ENCODE measurements around the gene ZFP82. TPM values are rescaled to one million over a fixed set of nuclear protein-coding genes. Genes with fewer than 3 reads are reported as not detected.
A peak's percentile ranks its signal among the peaks of the same experiment; 100 is the strongest.

The ZFP82 gene
- polyA plus RNA-seq, 2 of the 4 experiments (the other 2 are of a cell fraction): 3.7 to 6.7 TPM

DNA sequence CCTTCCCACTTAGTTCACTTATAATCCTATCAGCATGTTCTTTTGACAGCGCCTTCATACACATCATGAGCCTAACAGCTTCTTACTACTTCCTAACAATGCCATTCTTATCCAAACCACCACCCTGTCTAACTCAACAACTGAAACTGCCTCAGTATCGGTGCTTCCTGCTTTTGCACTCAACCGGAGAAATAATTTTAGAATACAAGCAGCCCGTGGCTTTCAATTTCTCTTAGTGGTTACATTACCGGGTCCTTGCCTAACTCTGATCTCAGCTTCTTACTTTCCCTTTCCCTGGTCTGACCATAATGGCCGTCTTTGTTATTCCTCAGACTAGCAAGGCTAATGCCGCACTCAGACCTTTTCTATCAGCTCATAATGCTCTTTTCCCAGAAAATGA is 17.0 kb downstream of the ZFP82 start:
- no peak overlapping the region for H3K4me3 ChIP-seq
- peaks cover 86% of the 10 kb centered on the region for H3K9me3 ChIP-seq
- no peak overlapping the region for H3K4me2 ChIP-seq
- CTCF ChIA-PET: interaction anchor here (0.6 kb wide), 1 partner anchor 10 kb away, joined by 3 read pairs; no protein-coding TSS in a partner anchor
- FAIRE-seq (peak; percentile 59), DNase-seq (ENCODE audit: low read depth in 1 of 2, low spot score in 1 of 2) (no peak), ATAC-seq (no peak)
- POLR2A ChIA-PET: no interaction called here
- H3K4me1 ChIP-seq: no peaks in the 10 kb centered on the region
- WGBS (ENCODE audit: missing lambda C conversion rate): 60% methylated on average over 7 of the region's 7 CpGs
- H3K27ac ChIP-seq: no peak overlapping the region
- no peak for TF ChIP-seq RCOR1 (IDR thresholded peaks at IDR 0.05; ENCODE audit: low read depth, low read length)
- no peak for TF ChIP-seq NFE2L2 (conservative IDR thresholded peaks at IDR 0.05; ENCODE audit: low read length)
- TF ChIP-seq, protein P1, sequence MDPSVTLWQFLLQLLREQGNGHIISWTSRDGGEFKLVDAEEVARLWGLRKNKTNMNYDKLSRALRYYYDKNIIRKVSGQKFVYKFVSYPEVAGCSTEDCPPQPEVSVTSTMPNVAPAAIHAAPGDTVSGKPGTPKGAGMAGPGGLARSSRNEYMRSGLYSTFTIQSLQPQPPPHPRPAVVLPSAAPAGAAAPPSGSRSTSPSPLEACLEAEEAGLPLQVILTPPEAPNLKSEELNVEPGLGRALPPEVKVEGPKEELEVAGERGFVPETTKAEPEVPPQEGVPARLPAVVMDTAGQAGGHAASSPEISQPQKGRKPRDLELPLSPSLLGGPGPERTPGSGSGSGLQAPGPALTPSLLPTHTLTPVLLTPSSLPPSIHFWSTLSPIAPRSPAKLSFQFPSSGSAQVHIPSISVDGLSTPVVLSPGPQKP (IDR thresholded peaks at IDR 0.05; ENCODE audit: low read depth, low read length): no peak
- TF ChIP-seq HOXB5 (CRISPR knock-in tag; IDR thresholded peaks at IDR 0.05): no peak
- TF ChIP-seq NR3C1 (IDR thresholded peaks at IDR 0.05): no peak
- TF ChIP-seq MAZ (IDR thresholded peaks at IDR 0.05; ENCODE audit: borderline replicate concordance, low read depth, low read length): no peak
- TF ChIP-seq, protein P2, sequence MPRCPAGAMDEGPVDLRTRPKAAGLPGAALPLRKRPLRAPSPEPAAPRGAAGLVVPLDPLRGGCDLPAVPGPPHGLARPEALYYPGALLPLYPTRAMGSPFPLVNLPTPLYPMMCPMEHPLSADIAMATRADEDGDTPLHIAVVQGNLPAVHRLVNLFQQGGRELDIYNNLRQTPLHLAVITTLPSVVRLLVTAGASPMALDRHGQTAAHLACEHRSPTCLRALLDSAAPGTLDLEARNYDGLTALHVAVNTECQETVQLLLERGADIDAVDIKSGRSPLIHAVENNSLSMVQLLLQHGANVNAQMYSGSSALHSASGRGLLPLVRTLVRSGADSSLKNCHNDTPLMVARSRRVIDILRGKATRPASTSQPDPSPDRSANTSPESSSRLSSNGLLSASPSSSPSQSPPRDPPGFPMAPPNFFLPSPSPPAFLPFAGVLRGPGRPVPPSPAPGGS (IDR thresholded peaks at IDR 0.05): no peak
- TF ChIP-seq RFX5 (IDR thresholded peaks at IDR 0.05): no peak
- TF ChIP-seq EP300 (IDR thresholded peaks at IDR 0.05): no peak
- no peak for TF ChIP-seq HOXB13 (CRISPR knock-in tag; IDR thresholded peaks at IDR 0.05; ENCODE audit: low read depth)
- TF ChIP-seq, protein P3, sequence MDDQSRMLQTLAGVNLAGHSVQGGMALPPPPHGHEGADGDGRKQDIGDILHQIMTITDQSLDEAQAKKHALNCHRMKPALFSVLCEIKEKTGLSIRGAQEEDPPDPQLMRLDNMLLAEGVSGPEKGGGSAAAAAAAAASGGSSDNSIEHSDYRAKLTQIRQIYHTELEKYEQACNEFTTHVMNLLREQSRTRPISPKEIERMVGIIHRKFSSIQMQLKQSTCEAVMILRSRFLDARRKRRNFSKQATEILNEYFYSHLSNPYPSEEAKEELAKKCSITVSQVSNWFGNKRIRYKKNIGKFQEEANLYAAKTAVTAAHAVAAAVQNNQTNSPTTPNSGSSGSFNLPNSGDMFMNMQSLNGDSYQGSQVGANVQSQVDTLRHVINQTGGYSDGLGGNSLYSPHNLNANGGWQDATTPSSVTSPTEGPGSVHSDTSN (IDR thresholded peaks at IDR 0.05): no peak
- no peak for TF ChIP-seq POLR2A (IDR thresholded peaks at IDR 0.05; ENCODE audit: low read length)
- no peak for TF ChIP-seq JUN (IDR thresholded peaks at IDR 0.05)
- TF ChIP-seq KDM5A (IDR thresholded peaks at IDR 0.05): no peak
- TF ChIP-seq, protein P4, sequence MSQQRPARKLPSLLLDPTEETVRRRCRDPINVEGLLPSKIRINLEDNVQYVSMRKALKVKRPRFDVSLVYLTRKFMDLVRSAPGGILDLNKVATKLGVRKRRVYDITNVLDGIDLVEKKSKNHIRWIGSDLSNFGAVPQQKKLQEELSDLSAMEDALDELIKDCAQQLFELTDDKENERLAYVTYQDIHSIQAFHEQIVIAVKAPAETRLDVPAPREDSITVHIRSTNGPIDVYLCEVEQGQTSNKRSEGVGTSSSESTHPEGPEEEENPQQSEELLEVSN (IDR thresholded peaks at IDR 0.05; ENCODE audit: borderline replicate concordance, low read depth): no peak

DNA sequence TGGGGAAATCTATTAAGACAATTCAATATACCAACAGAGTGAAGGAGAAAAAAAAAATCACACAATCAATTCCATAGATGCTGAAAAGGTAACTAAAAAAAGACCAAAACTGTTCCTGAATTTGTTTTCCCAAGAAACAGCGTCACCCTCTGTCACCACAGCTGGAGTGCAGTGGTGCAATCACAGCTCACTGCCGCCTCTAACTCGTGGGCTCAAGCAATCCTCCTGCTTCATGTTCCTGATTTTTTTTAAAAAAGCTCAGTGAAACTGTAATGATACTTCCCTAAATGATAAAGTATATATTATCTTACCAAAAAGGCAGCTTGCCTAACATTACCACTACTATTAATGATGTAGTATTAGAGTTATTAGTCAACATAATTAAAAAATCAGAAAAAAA is 19.9 kb downstream of the ZFP82 start:
- H3K27ac ChIP-seq: no peak overlapping the region
- ATAC-seq (no peak), DNase-seq (ENCODE audit: low read depth in 1 of 2, low spot score in 1 of 2) (no peak), FAIRE-seq (peak; percentile 39)
- ChIA-PET POLR2A (no interaction called here), CTCF (interaction anchor here (2.7 kb wide), 1 partner anchor 17 kb away, joined by 6 read pairs; no protein-coding TSS in a partner anchor)
- 52% methylated on average over 3 of the region's 3 CpGs for WGBS (ENCODE audit: missing lambda C conversion rate)
- H3K4me1 ChIP-seq: no peaks in the 10 kb centered on the region
- H3K4me3 ChIP-seq: no peak overlapping the region
- no peak overlapping the region for H3K4me2 ChIP-seq
- TF ChIP-seq, protein P5, sequence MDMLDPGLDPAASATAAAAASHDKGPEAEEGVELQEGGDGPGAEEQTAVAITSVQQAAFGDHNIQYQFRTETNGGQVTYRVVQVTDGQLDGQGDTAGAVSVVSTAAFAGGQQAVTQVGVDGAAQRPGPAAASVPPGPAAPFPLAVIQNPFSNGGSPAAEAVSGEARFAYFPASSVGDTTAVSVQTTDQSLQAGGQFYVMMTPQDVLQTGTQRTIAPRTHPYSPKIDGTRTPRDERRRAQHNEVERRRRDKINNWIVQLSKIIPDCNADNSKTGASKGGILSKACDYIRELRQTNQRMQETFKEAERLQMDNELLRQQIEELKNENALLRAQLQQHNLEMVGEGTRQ (IDR thresholded peaks at IDR 0.05): no peak
- TF ChIP-seq HOXB13 (CRISPR knock-in tag; IDR thresholded peaks at IDR 0.05; ENCODE audit: low read depth): no peak
- TF ChIP-seq, protein P6, sequence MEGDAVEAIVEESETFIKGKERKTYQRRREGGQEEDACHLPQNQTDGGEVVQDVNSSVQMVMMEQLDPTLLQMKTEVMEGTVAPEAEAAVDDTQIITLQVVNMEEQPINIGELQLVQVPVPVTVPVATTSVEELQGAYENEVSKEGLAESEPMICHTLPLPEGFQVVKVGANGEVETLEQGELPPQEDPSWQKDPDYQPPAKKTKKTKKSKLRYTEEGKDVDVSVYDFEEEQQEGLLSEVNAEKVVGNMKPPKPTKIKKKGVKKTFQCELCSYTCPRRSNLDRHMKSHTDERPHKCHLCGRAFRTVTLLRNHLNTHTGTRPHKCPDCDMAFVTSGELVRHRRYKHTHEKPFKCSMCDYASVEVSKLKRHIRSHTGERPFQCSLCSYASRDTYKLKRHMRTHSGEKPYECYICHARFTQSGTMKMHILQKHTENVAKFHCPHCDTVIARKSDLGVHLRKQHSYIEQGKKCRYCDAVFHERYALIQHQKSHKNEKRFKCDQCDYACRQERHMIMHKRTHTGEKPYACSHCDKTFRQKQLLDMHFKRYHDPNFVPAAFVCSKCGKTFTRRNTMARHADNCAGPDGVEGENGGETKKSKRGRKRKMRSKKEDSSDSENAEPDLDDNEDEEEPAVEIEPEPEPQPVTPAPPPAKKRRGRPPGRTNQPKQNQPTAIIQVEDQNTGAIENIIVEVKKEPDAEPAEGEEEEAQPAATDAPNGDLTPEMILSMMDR (IDR thresholded peaks at IDR 0.05): no peak
- TF ChIP-seq, protein P7, sequence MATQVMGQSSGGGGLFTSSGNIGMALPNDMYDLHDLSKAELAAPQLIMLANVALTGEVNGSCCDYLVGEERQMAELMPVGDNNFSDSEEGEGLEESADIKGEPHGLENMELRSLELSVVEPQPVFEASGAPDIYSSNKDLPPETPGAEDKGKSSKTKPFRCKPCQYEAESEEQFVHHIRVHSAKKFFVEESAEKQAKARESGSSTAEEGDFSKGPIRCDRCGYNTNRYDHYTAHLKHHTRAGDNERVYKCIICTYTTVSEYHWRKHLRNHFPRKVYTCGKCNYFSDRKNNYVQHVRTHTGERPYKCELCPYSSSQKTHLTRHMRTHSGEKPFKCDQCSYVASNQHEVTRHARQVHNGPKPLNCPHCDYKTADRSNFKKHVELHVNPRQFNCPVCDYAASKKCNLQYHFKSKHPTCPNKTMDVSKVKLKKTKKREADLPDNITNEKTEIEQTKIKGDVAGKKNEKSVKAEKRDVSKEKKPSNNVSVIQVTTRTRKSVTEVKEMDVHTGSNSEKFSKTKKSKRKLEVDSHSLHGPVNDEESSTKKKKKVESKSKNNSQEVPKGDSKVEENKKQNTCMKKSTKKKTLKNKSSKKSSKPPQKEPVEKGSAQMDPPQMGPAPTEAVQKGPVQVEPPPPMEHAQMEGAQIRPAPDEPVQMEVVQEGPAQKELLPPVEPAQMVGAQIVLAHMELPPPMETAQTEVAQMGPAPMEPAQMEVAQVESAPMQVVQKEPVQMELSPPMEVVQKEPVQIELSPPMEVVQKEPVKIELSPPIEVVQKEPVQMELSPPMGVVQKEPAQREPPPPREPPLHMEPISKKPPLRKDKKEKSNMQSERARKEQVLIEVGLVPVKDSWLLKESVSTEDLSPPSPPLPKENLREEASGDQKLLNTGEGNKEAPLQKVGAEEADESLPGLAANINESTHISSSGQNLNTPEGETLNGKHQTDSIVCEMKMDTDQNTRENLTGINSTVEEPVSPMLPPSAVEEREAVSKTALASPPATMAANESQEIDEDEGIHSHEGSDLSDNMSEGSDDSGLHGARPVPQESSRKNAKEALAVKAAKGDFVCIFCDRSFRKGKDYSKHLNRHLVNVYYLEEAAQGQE (IDR thresholded peaks at IDR 0.05): no peak
- TF ChIP-seq RFX5 (IDR thresholded peaks at IDR 0.05): no peak
- H3K9me3 ChIP-seq: peaks cover 91% of the 10 kb centered on the region
